Natural killer cell (primary cell): ENCODE results near the gene NUAK1. TPM values are rescaled to one million over a fixed set of nuclear protein-coding genes. Genes with fewer than 3 reads are reported as not detected.

Experiments
- ATAC-seq, 3 donors: fragments of 150-1000 bp in 2 of 3; fragments of 200-7000 bp in 1 of 3; cut with Tn5 transposase; 1 replicate in 1 of 3; 2 replicates in 2 of 3; pipeline ENCODE4 v1.10.0; 2021; ENCODE audit warnings: mild to moderate bottlenecking in 2 of 3, moderate library complexity in 2 of 3
- DNase-seq, 2 donors: peaks; one replicate each; pipeline versions ENCODE4 v3.0.0 to v3.0.0-alpha.2; 2013 to 2021; ENCODE audit warnings: mixed read lengths in 1 of 2
- H3K27ac ChIP-seq: one replicate; pipeline ENCODE4 v1.5.1; 2013; ENCODE audit warnings: mild to moderate bottlenecking, low read length
- H3K27me3 ChIP-seq: one replicate; pipeline ENCODE4 v1.6.1; 2013; ENCODE audit warnings: low read length; ENCODE audit not compliant: control insufficient read depth, insufficient read depth
- H3K36me3 ChIP-seq: one replicate; pipeline ENCODE4 v1.6.1; 2013; ENCODE audit warnings: low read length; ENCODE audit not compliant: control insufficient read depth, insufficient read depth
- H3K4me1 ChIP-seq: one replicate; pipeline ENCODE4 v1.6.1; 2013; ENCODE audit warnings: low read length; ENCODE audit not compliant: control insufficient read depth, insufficient read depth
- H3K4me3 ChIP-seq: one replicate; pipeline ENCODE4 v1.5.1; 2013; ENCODE audit warnings: low read length
- H3K9me3 ChIP-seq: one replicate; pipeline ENCODE4 v1.6.1; 2013; ENCODE audit warnings: low read length; ENCODE audit not compliant: control insufficient read depth, insufficient read depth
- H3K27ac Mint-ChIP-seq, 2 donors: one replicate each; pipeline ENCODE4 v1.8.0; 2022; ENCODE audit warnings: mild to moderate bottlenecking in 2 of 2, mixed read lengths in 2 of 2, moderate library complexity in 1 of 2
- H3K27me3 Mint-ChIP-seq, 2 donors: one replicate each; pipeline ENCODE4 v1.8.0; 2022; ENCODE audit warnings: low read depth in 2 of 2, mixed read lengths in 2 of 2
- H3K36me3 Mint-ChIP-seq: one replicate; pipeline ENCODE4 v1.8.0; 2022; ENCODE audit warnings: mixed read lengths
- H3K4me1 Mint-ChIP-seq, 2 donors: one replicate each; pipeline ENCODE4 v1.8.0; 2022; ENCODE audit warnings: mixed read lengths in 2 of 2
- H3K4me3 Mint-ChIP-seq: one replicate; pipeline ENCODE4 v1.8.0; 2022; ENCODE audit warnings: mild to moderate bottlenecking, moderate library complexity, mixed read lengths
- H3K9me3 Mint-ChIP-seq, 2 donors: one replicate each; pipeline ENCODE4 v1.8.0; 2022; ENCODE audit warnings: mixed read lengths in 2 of 2
- CTCF ChIP-seq: fragments of 200-600 bp; IDR thresholded peaks from one replicate; pipeline ENCODE4 v1.8.0; 2022; ENCODE audit warnings: antibody characterized with exemption
- WGBS: methylation state at CpG from one replicate; pipeline ENCODE4 v1.1.7; 2013; ENCODE audit warnings: missing lambda C conversion rate; ENCODE audit not compliant: insufficient coverage; 5-methylcytosine and 5-hydroxymethylcytosine counted together
- intact Hi-C: fragments of 100-400 bp; cut with micrococcal nuclease; formaldehyde crosslinking; loops from one replicate; pipeline ENCODE4 v1.14.2; 2022
- total RNA-seq, 4 donors: library from RNA; stranded (reverse); fragments of 120-200 nt in 1 of 4; gene quantifications; one replicate each; pipeline versions ENCODE4 v1.2.3 to v1.2.4, GENCODE V29; 2013 to 2022

The NUAK1 gene
- total RNA-seq, 3 donors from 2014 or later (not counting 1 experiment from before 2014, with no cell fraction given): 1.4 to 10.9 (median 3.4) TPM

- no peak overlapping the region for H3K4me3 Mint-ChIP-seq
These were observed 110.8 kb downstream of the NUAK1 start for GRCh38 chr12:106027911-106028310.

DNA sequence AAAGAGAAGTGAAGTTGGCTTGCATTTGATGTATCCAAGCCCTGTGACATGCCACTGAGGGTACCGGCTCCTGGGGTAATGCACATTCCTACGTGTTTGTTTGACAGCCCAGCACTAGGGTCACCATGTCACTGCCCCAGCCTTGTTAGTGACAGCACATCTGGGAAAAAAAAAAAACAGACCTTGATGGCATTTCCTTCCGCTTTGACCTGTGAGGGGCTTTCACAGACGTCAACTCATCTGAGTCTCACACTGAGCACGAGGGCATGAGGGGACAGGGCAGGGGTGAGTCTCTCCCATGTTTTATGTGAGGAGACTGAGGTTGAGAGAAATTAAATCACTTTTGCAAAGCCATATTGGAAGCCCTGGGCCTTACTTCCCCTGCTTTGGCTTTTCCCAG is 111.5 kb downstream of the NUAK1 start:
- Histone ChIP-seq H3K4me1 (no peaks in the 10 kb centered on the region), H3K9me3 (no peaks in the 10 kb centered on the region), H3K4me3 (no peak overlapping the region), H3K27ac (no peak overlapping the region), H3K36me3 (no peaks in the 10 kb centered on the region), H3K27me3 (no peaks in the 10 kb centered on the region)
- TF ChIP-seq CTCF: no peak
- H3K4me3 Mint-ChIP-seq: no peak overlapping the region
- 89% methylated on average over 5 of the region's 5 CpGs for WGBS
- ATAC-seq: no peak
- H3K4me1 Mint-ChIP-seq: no peaks in the 10 kb centered on the region
- DNase-seq: no peak
- no peak overlapping the region for H3K27ac Mint-ChIP-seq
- peaks cover 15 to 29% of the 10 kb centered on the region in 2 donors for H3K27me3 Mint-ChIP-seq
- no peaks in the 10 kb centered on the region for H3K9me3 Mint-ChIP-seq
- no peaks in the 10 kb centered on the region for H3K36me3 Mint-ChIP-seq
- intact Hi-C loops: no loop called here

More at GRCh38 chr12:106027911-106028310, 110.8 kb downstream of the NUAK1 start:
- 89% methylated on average over 6 of the region's 6 CpGs for WGBS
- Histone ChIP-seq H3K4me1 (no peaks in the 10 kb centered on the region), H3K4me3 (no peak overlapping the region), H3K36me3 (no peaks in the 10 kb centered on the region), H3K9me3 (no peaks in the 10 kb centered on the region), H3K27ac (no peak overlapping the region), H3K27me3 (no peaks in the 10 kb centered on the region)
- ATAC-seq: no peak
- no peak for DNase-seq
- intact Hi-C loops: no loop called here
- Mint-ChIP-seq H3K27me3 (peaks cover 13 to 26% of the 10 kb centered on the region in 2 donors), H3K9me3 (no peaks in the 10 kb centered on the region), H3K36me3 (no peaks in the 10 kb centered on the region), H3K4me1 (no peaks in the 10 kb centered on the region), H3K27ac (no peak overlapping the region)
- TF ChIP-seq CTCF: no peak

DNA sequence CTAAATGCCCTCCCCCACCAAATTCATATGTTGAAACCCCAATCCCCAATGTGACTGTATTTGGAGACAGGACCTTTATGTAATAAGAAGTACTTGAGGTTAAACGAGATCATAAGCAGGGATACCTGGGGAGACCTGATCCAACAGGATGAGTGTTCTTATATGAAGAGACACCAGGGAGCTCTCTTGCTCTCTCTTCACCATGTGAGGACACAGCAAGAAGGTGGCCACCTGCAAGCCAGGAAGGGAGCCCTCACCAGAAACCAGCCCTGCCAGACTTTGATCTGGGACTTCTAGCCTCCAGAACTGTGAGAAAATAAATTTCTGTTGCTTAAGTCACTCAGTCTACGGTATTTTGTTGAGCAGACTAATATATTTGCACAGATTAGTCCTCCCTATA is 113.6 kb downstream of the NUAK1 start:
- Histone ChIP-seq H3K36me3 (no peaks in the 10 kb centered on the region), H3K4me3 (no peak overlapping the region), H3K27me3 (no peaks in the 10 kb centered on the region), H3K9me3 (no peaks in the 10 kb centered on the region), H3K27ac (no peak overlapping the region), H3K4me1 (no peaks in the 10 kb centered on the region)
- no peak overlapping the region for H3K27ac Mint-ChIP-seq
- peaks cover 17 to 37% of the 10 kb centered on the region in 2 donors for H3K27me3 Mint-ChIP-seq
- no peak overlapping the region for H3K4me3 Mint-ChIP-seq
- intact Hi-C loops: no loop called here
- ATAC-seq (no peak), DNase-seq (no peak)
- no peak for TF ChIP-seq CTCF
- WGBS: 89% methylated on average over 1 of the region's 2 CpGs
- no peaks in the 10 kb centered on the region for H3K36me3 Mint-ChIP-seq
- H3K4me1 Mint-ChIP-seq: no peaks in the 10 kb centered on the region
- H3K9me3 Mint-ChIP-seq: no peaks in the 10 kb centered on the region

DNA sequence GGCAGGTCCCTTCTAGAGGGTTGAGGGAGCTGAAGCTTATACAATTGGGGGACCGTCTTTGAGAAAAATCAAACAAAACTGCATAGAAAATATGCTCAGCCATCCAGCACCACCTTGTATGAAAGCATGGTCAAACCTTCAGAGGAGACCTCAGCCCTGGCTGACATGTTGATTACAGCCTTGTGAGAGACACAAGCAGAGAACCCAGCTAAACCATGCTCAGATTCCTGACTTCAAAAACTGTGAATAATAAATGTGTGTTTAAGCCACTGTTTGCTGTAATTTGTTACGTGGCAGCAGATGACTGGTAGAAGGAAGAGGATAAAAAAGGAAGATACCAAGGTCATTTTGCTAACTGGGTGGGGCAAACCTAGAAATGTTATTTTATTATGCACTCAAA is 115.7 kb downstream of the NUAK1 start:
- Histone ChIP-seq H3K9me3 (peaks cover 6% of the 10 kb centered on the region), H3K4me1 (no peaks in the 10 kb centered on the region), H3K36me3 (no peaks in the 10 kb centered on the region), H3K27me3 (no peaks in the 10 kb centered on the region), H3K27ac (no peak overlapping the region), H3K4me3 (no peak overlapping the region)
- 88% methylated on average over 2 of the region's 2 CpGs for WGBS
- Mint-ChIP-seq H3K27me3 (peaks cover 21 to 32% of the 10 kb centered on the region in 2 donors), H3K4me1 (no peaks in the 10 kb centered on the region), H3K36me3 (no peaks in the 10 kb centered on the region), H3K27ac (no peak overlapping the region), H3K9me3 (peaks cover 0 to 6% of the 10 kb centered on the region in 2 donors), H3K4me3 (no peak overlapping the region)
- intact Hi-C loops: no loop called here
- DNase-seq (no peak), ATAC-seq (no peak)
- TF ChIP-seq CTCF: no peak
